Embryonic facial prominence (tissue), 1 donor: ENCODE results near the gene FBP1.
"Not testable (repeated sequence)": the region's sequence is repeated elsewhere in the genome, so short reads cannot be mapped to it uniquely, and the experiment has no call there.

Source experiments
- DNase-seq: peaks from one replicate; pipeline ENCODE4 v3.0.0-alpha.2; 2016; ENCODE audit errors: extremely low spot score

Gene FBP1

DNA sequence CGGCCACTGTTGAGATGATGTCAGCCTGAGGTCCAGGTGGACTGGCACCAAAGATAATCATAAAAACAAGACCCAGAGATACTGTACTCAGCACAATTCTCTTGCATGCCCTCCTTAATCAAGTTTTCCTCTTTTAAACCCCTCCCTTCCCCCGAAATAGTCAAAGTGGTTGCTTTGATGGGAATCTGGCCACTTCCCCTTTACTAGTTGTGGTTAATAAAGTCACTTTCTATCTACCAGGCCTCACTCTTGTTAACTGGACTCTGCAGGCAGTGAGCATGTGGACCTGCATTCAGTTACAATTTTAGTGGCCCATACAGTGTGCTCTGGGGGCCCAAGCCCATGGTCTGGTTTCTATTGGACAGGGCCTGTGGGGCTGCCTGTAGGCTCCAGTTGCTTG is 63.2 kb downstream of the FBP1 start:
- DNase-seq: no peak

- no peak for DNase-seq
Measured at GRCh38 chr9:94568972-94569712, 70.2 kb downstream of the FBP1 start.

DNA sequence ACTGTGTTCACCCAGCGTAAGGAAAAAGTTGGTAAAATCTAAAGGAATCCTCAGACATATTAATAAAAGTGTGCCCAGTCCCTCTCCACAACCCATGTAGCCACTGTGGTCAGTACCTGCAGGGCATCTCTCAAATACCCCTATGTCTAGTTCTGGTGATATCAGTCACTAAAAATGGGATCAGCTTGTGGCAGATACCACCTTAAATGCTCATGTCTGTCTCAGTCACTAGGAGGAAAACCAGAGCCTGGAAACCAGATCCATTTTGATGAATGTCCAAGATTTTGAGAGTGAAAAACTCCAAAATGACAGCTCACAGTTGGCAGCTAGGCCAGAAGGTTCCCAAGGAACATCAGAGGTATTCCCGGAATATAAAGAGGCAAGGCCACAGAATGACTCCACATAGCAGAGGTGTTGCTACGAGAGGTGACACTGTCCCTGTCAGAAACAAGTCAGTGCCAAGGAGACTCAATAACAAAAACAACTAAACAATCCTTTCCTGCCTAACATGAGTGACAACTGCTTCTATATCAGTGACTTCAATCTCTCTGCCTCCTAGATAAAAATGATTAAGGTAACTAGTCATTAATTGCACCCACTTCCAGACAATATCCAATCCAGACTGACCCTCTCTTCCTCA is 70.9 kb downstream of the FBP1 start:
- DNase-seq: no peak

DNA sequence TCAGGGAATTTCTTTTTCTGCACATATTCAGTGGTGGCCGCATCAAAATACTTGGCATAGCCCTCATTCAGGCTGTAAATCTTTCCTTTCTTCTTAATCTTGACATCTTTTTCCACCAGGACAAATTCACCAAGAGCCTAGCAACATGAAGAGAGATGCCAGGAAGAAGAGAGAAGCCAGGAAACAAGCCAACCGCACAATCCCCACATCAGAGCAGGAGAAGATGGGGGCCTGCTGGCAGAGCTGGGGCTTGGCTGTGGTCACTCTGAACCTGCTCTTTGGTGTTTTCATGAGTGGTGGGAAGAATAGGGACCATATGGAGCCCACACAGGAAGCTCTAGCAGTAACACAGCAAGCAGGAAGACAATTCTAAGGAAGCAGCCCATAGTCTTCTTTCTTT is 72.0 kb downstream of the FBP1 start:
- DNase-seq: no peak

GRCh38 chr9:94566550-94566949 is 72.8 kb downstream of the FBP1 start:
- DNase-seq: no peak

DNA sequence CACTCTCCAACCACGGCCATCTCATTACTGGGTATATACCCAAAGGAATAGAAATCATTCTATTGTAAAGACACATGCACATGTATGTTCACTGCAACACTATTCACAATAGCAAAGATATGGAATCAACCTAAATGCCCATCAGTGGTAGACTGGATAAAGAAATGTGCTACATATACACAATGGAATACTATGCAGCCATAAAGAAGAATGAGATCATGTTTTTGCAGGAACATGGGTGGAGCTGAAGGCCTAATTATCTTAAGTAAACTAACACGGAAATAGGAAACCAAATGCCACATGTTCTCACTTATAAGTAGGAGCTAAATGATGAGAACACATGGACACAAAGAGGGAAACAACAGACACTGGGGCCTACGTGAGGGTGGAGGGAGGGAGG is 75.0 kb downstream of the FBP1 start:
- not testable (repeated sequence) for DNase-seq

- DNase-seq: no peak
Measured at GRCh38 chr9:94563548-94563947, 75.8 kb downstream of the FBP1 start.

GRCh38 chr9:94560237-94560636 is 79.1 kb downstream of the FBP1 start:
- DNase-seq: no peak

GRCh38 chr9:94557376-94557775 is 81.9 kb downstream of the FBP1 start:
- DNase-seq: no peak

- no peak for DNase-seq
Measured at GRCh38 chr9:94554439-94555331, 84.6 kb downstream of the FBP1 start, which contains the start of gene PCAT7. PCAT7 (plus strand) TSS chr9:94555083.

DNA sequence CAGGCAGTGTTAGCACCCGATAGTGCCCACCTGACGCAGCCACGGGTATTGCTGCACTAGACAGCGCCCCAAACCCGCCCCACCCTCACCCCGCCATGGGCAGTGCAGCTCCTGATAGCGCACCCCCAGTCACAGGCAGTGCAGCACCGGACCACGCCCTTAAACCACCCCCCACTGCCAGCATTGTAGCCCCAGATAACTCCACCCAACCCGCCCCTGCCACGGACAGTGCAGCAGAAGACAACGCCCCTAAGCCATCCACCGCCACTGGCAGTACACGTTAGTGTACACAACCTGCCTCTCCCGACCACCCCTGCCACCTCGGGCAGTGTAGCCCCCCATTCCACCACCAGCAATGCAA is 85.3 kb downstream of the FBP1 start:
- DNase-seq: no peak
